SK-N-SH treated with all-trans-retinoic acid at 6 μM for 48 hours (cell line): ENCODE results near the gene MPP2.

Experiments
- ATAC-seq: fragments of 200-7000 bp; cut with Tn5 transposase; 3 replicates; pipeline ENCODE4 v1.9.1; 2020; ENCODE audit warnings: mild to moderate bottlenecking, moderate library complexity
- ARNTL ChIP-seq: fragments of 450-650 bp; formaldehyde crosslinking; IDR thresholded peaks from 2 replicates; pipeline ENCODE4 v1.5.0; 2020; ENCODE audit warnings: low read depth, mild to moderate bottlenecking, moderate library complexity, borderline replicate concordance
- BACH2 ChIP-seq: fragments of 250-450 bp; sonication (Bioruptor Pico); IDR thresholded peaks from 2 replicates; pipeline ENCODE4 v1.9.0; 2021; ENCODE audit warnings: mild to moderate bottlenecking, borderline replicate concordance
- GLIS3 ChIP-seq: fragments of 250-450 bp; sonication (Bioruptor Pico); IDR thresholded peaks from 2 replicates; pipeline ENCODE4 v1.5.0; 2020; ENCODE audit warnings: mild to moderate bottlenecking, moderate library complexity
- ISL1 ChIP-seq: fragments of 250-450 bp; sonication (Bioruptor Pico); IDR thresholded peaks from 2 replicates; pipeline ENCODE4 v2.1.2; 2022; ENCODE audit warnings: mild to moderate bottlenecking, moderate library complexity
- OSR1 ChIP-seq: fragments of 250-450 bp; sonication (Bioruptor Pico); IDR thresholded peaks from 2 replicates; pipeline ENCODE4 v1.8.0; 2022; ENCODE audit warnings: moderate library complexity, mild to moderate bottlenecking, inconsistent platforms
- PPARA ChIP-seq: fragments of 250-450 bp; sonication (Bioruptor Pico); IDR thresholded peaks from 2 replicates; pipeline ENCODE4 v1.5.0; 2020; ENCODE audit warnings: mild to moderate bottlenecking, borderline replicate concordance
- RARB ChIP-seq: fragments of 250-450 bp; sonication (Bioruptor Pico); IDR thresholded peaks from 2 replicates; pipeline ENCODE4 v1.8.0; 2021; ENCODE audit warnings: mild to moderate bottlenecking, moderate library complexity
- TCF4 ChIP-seq: fragments of 250-450 bp; sonication (Bioruptor Pico); IDR thresholded peaks from 2 replicates; pipeline ENCODE4 v1.8.0; 2021; ENCODE audit warnings: mild to moderate bottlenecking, moderate library complexity, borderline replicate concordance
- TOX ChIP-seq: fragments of 250-450 bp; sonication (Bioruptor Pico); IDR thresholded peaks from 2 replicates; pipeline ENCODE4 v1.8.0; 2021; ENCODE audit warnings: mild to moderate bottlenecking, moderate library complexity, borderline replicate concordance
- ZC3H10 ChIP-seq: fragments of 250-450 bp; sonication (Bioruptor Pico); IDR thresholded peaks from 2 replicates; pipeline ENCODE4 v1.5.1; 2021; ENCODE audit warnings: mild to moderate bottlenecking, moderate library complexity
- ZFP3 ChIP-seq: fragments of 250-450 bp; sonication (Bioruptor Pico); IDR thresholded peaks from 2 replicates; pipeline ENCODE4 v1.5.0; 2020; ENCODE audit warnings: mild to moderate bottlenecking, moderate library complexity
- ZFP30 ChIP-seq: fragments of 450-650 bp; formaldehyde crosslinking; IDR thresholded peaks from 2 replicates; pipeline ENCODE4 v1.5.0; 2022; ENCODE audit warnings: mild to moderate bottlenecking, moderate library complexity
- ZNF565 ChIP-seq: fragments of 450-650 bp; formaldehyde crosslinking; conservative IDR thresholded peaks from 2 replicates; pipeline ENCODE4 v1.5.0; 2020; ENCODE audit warnings: low read depth, mild to moderate bottlenecking, moderate library complexity
- ZNF70 ChIP-seq: fragments of 450-650 bp; formaldehyde crosslinking; IDR thresholded peaks from 2 replicates; pipeline ENCODE4 v1.5.0; 2020; ENCODE audit warnings: mild to moderate bottlenecking, moderate library complexity
- ZNF8 ChIP-seq: fragments of 450-650 bp; formaldehyde crosslinking; IDR thresholded peaks from 2 replicates; pipeline ENCODE4 v1.5.0; 2020; ENCODE audit warnings: mild to moderate bottlenecking, moderate library complexity
- TF ChIP-seq, protein P1 (sequence below): fragments of 250-450 bp; sonication (Bioruptor Pico); IDR thresholded peaks from 2 replicates; pipeline ENCODE4 v1.8.0; 2021; ENCODE audit warnings: low read depth, mild to moderate bottlenecking, moderate library complexity, borderline replicate concordance
- TF ChIP-seq, protein P2 (sequence below): fragments of 250-450 bp; sonication (Bioruptor Pico); IDR thresholded peaks from 2 replicates; pipeline ENCODE4 v1.5.1; 2021; ENCODE audit warnings: mild to moderate bottlenecking, moderate library complexity
- TF ChIP-seq, protein P3 (sequence below): fragments of 250-450 bp; sonication (Bioruptor Pico); IDR thresholded peaks from 2 replicates; pipeline ENCODE4 v1.5.0; 2020; ENCODE audit warnings: mild to moderate bottlenecking, moderate library complexity
- TF ChIP-seq, protein P4 (sequence below): fragments of 250-450 bp; sonication (Bioruptor Pico); IDR thresholded peaks from 2 replicates; pipeline ENCODE4 v1.8.0; 2020; ENCODE audit warnings: mild to moderate bottlenecking, moderate library complexity, borderline replicate concordance

The MPP2 gene

DNA sequence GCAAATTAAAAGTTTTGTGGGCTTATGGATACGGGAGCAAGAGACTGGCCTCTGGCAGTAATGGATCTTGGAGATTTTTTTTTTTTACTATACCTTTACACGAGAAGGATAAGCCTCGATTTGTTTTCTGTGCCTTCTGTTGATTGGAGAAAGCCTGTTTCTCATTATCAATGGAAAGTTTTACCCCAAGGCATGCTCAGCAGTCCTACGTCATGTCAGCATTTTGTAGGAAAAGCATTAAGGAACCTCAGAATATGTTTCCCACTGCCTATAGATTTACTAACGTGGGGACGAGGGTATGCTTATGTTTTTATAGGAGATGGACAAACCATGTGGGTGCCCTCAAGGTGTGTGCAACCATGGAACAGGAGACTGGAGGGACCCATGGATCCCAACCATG is 33.5 kb downstream of the MPP2 start:
- no peak for TF ChIP-seq GLIS3 (CRISPR knock-in tag)
- no peak for TF ChIP-seq ZFP30 (CRISPR knock-in tag)
- TF ChIP-seq, protein P1, sequence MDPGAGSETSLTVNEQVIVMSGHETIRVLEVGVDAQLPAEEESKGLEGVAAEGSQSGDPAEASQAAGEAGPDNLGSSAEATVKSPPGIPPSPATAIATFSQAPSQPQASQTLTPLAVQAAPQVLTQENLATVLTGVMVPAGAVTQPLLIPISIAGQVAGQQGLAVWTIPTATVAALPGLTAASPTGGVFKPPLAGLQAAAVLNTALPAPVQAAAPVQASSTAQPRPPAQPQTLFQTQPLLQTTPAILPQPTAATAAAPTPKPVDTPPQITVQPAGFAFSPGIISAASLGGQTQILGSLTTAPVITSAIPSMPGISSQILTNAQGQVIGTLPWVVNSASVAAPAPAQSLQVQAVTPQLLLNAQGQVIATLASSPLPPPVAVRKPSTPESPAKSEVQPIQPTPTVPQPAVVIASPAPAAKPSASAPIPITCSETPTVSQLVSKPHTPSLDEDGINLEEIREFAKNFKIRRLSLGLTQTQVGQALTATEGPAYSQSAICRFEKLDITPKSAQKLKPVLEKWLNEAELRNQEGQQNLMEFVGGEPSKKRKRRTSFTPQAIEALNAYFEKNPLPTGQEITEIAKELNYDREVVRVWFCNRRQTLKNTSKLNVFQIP (CRISPR knock-in tag) = no peak
- TF ChIP-seq BACH2 = no peak
- TF ChIP-seq, protein P2, sequence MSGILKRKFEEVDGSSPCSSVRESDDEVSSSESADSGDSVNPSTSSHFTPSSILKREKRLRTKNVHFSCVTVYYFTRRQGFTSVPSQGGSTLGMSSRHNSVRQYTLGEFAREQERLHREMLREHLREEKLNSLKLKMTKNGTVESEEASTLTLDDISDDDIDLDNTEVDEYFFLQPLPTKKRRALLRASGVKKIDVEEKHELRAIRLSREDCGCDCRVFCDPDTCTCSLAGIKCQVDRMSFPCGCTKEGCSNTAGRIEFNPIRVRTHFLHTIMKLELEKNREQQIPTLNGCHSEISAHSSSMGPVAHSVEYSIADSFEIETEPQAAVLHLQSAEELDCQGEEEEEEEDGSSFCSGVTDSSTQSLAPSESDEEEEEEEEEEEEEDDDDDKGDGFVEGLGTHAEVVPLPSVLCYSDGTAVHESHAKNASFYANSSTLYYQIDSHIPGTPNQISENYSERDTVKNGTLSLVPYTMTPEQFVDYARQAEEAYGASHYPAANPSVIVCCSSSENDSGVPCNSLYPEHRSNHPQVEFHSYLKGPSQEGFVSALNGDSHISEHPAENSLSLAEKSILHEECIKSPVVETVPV (CRISPR knock-in tag) = no peak
- TF ChIP-seq, protein P3, sequence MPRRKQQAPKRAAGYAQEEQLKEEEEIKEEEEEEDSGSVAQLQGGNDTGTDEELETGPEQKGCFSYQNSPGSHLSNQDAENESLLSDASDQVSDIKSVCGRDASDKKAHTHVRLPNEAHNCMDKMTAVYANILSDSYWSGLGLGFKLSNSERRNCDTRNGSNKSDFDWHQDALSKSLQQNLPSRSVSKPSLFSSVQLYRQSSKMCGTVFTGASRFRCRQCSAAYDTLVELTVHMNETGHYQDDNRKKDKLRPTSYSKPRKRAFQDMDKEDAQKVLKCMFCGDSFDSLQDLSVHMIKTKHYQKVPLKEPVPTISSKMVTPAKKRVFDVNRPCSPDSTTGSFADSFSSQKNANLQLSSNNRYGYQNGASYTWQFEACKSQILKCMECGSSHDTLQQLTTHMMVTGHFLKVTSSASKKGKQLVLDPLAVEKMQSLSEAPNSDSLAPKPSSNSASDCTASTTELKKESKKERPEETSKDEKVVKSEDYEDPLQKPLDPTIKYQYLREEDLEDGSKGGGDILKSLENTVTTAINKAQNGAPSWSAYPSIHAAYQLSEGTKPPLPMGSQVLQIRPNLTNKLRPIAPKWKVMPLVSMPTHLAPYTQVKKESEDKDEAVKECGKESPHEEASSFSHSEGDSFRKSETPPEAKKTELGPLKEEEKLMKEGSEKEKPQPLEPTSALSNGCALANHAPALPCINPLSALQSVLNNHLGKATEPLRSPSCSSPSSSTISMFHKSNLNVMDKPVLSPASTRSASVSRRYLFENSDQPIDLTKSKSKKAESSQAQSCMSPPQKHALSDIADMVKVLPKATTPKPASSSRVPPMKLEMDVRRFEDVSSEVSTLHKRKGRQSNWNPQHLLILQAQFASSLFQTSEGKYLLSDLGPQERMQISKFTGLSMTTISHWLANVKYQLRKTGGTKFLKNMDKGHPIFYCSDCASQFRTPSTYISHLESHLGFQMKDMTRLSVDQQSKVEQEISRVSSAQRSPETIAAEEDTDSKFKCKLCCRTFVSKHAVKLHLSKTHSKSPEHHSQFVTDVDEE (CRISPR knock-in tag) = no peak
- TF ChIP-seq RARB (CRISPR knock-in tag) = no peak
- TF ChIP-seq TOX (CRISPR knock-in tag) = no peak
- no peak for TF ChIP-seq ZNF8 (CRISPR knock-in tag)
- no peak for TF ChIP-seq TCF4 (CRISPR knock-in tag)
- TF ChIP-seq PPARA (CRISPR knock-in tag) = no peak
- TF ChIP-seq, protein P4, sequence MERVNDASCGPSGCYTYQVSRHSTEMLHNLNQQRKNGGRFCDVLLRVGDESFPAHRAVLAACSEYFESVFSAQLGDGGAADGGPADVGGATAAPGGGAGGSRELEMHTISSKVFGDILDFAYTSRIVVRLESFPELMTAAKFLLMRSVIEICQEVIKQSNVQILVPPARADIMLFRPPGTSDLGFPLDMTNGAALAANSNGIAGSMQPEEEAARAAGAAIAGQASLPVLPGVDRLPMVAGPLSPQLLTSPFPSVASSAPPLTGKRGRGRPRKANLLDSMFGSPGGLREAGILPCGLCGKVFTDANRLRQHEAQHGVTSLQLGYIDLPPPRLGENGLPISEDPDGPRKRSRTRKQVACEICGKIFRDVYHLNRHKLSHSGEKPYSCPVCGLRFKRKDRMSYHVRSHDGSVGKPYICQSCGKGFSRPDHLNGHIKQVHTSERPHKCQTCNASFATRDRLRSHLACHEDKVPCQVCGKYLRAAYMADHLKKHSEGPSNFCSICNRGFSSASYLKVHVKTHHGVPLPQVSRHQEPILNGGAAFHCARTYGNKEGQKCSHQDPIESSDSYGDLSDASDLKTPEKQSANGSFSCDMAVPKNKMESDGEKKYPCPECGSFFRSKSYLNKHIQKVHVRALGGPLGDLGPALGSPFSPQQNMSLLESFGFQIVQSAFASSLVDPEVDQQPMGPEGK (CRISPR knock-in tag) = no peak
- no peak for TF ChIP-seq ARNTL (CRISPR knock-in tag)
- no peak for ATAC-seq

DNA sequence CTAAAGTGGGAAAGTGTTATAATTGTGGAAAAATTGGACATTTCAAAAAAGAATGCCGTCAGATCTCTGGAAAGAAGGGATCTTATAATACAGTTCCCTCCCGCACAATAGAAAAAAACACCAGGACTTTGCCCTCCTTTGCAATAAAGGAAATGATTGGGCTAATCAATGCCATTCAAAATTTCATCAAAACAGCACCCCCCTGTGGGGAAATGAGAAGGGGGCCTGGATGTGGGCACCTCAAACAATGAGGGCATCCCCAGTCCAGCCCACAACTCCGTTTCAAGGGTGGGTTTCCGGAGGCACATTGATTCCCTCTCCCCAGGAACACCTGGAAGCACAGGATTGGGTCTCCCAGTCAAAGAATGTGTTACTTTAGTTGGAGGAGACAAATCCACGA is 34.2 kb downstream of the MPP2 start:
- no peak for TF ChIP-seq ARNTL (CRISPR knock-in tag)
- TF ChIP-seq, protein P1 (CRISPR knock-in tag) = no peak
- no peak for TF ChIP-seq ZNF70
- no peak for TF ChIP-seq PPARA (CRISPR knock-in tag)
- TF ChIP-seq TCF4 (CRISPR knock-in tag) = no peak
- TF ChIP-seq BACH2 = no peak
- no peak for TF ChIP-seq ZNF565 (CRISPR knock-in tag)
- ATAC-seq = no peak

DNA sequence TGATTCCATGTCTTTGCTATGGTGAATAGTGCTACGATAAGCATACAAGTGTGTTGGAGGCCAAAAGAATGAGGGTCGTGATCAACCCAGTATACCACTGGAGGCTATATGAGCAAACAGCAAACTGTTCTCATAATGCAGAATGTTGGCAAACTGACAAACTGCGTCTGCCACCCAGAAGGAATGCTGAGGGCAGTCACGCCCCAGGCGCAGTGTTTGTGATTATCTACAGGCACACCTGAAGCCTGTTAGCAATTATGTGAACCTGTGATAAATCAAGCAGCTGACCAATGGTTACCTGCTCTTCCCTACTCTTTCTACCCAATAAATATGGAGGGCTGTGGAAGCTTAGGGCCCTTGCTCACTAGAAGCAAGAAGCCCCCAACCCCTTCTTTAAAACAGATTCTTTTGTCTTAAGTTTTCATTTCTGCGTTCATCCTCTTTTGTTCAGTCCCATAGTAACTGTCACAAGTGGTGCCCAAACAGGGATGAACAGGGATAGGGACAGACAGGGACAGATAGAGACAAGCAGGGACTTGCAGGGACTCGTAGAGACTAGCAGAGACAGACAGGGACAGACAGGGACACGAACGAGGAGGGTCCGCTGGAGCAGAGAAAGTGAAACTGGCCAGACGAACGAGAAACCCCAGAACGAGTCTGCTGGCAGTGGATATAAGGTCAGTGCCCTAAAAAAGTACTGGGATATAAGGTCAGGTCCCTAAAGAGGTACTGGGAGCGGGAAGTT is 35.2 kb downstream of the MPP2 start:
- no peak for ATAC-seq
- TF ChIP-seq ZNF70 (no peak), RARB (CRISPR knock-in tag) (no peak), ISL1 (CRISPR knock-in tag) (no peak), ZFP3 (no peak), OSR1 (CRISPR knock-in tag) (no peak), ZNF8 (CRISPR knock-in tag) (no peak), ZC3H10 (CRISPR knock-in tag) (no peak)
- TF ChIP-seq, protein P2 (CRISPR knock-in tag) = no peak
- TF ChIP-seq, protein P4 (CRISPR knock-in tag) = no peak
- TF ChIP-seq, protein P3 (CRISPR knock-in tag) = no peak
